SK-N-SH treated with all-trans-retinoic acid at 6 μM for 48 hours (cell line): ENCODE results near the gene ARHGAP45.

Experiments
- ATAC-seq: fragments of 200-7000 bp; cut with Tn5 transposase; 3 replicates; pipeline ENCODE4 v1.9.1; 2020; ENCODE audit warnings: mild to moderate bottlenecking, moderate library complexity
- ARNTL ChIP-seq: fragments of 450-650 bp; formaldehyde crosslinking; IDR thresholded peaks from 2 replicates; pipeline ENCODE4 v1.5.0; 2020; ENCODE audit warnings: low read depth, mild to moderate bottlenecking, moderate library complexity, borderline replicate concordance
- CREB5 ChIP-seq: fragments of 250-450 bp; sonication (Bioruptor Pico); IDR thresholded peaks from 2 replicates; pipeline ENCODE4 v1.5.1; 2020; ENCODE audit warnings: low read depth, mild to moderate bottlenecking, moderate library complexity
- CSDC2 ChIP-seq: fragments of 250-450 bp; sonication (Bioruptor Pico); IDR thresholded peaks from 2 replicates; pipeline ENCODE4 v1.5.0; 2020; ENCODE audit warnings: mild to moderate bottlenecking, moderate library complexity
- ESRRG ChIP-seq: fragments of 250-450 bp; sonication (Bioruptor Pico); IDR thresholded peaks from 2 replicates; pipeline ENCODE4 v1.6.1; 2021; ENCODE audit warnings: mild to moderate bottlenecking
- GLIS3 ChIP-seq: fragments of 250-450 bp; sonication (Bioruptor Pico); IDR thresholded peaks from 2 replicates; pipeline ENCODE4 v1.5.0; 2020; ENCODE audit warnings: mild to moderate bottlenecking, moderate library complexity
- ISL1 ChIP-seq: fragments of 250-450 bp; sonication (Bioruptor Pico); IDR thresholded peaks from 2 replicates; pipeline ENCODE4 v2.1.2; 2022; ENCODE audit warnings: mild to moderate bottlenecking, moderate library complexity
- OSR1 ChIP-seq: fragments of 250-450 bp; sonication (Bioruptor Pico); IDR thresholded peaks from 2 replicates; pipeline ENCODE4 v1.8.0; 2022; ENCODE audit warnings: moderate library complexity, mild to moderate bottlenecking, inconsistent platforms
- PATZ1 ChIP-seq: fragments of 250-450 bp; sonication (Bioruptor Pico); IDR thresholded peaks from 2 replicates; pipeline ENCODE4 v1.8.0; 2020; ENCODE audit warnings: mild to moderate bottlenecking, moderate library complexity, borderline replicate concordance
- PPARA ChIP-seq: fragments of 250-450 bp; sonication (Bioruptor Pico); IDR thresholded peaks from 2 replicates; pipeline ENCODE4 v1.5.0; 2020; ENCODE audit warnings: mild to moderate bottlenecking, borderline replicate concordance
- RARB ChIP-seq: fragments of 250-450 bp; sonication (Bioruptor Pico); IDR thresholded peaks from 2 replicates; pipeline ENCODE4 v1.8.0; 2021; ENCODE audit warnings: mild to moderate bottlenecking, moderate library complexity
- SNAI2 ChIP-seq: fragments of 250-450 bp; sonication (Bioruptor Pico); IDR thresholded peaks from 2 replicates; pipeline ENCODE4 v1.5.0; 2020; ENCODE audit warnings: mild to moderate bottlenecking, moderate library complexity
- TCF4 ChIP-seq: fragments of 250-450 bp; sonication (Bioruptor Pico); IDR thresholded peaks from 2 replicates; pipeline ENCODE4 v1.8.0; 2021; ENCODE audit warnings: mild to moderate bottlenecking, moderate library complexity, borderline replicate concordance
- ZC3H10 ChIP-seq: fragments of 250-450 bp; sonication (Bioruptor Pico); IDR thresholded peaks from 2 replicates; pipeline ENCODE4 v1.5.1; 2021; ENCODE audit warnings: mild to moderate bottlenecking, moderate library complexity
- ZFP3 ChIP-seq: fragments of 250-450 bp; sonication (Bioruptor Pico); IDR thresholded peaks from 2 replicates; pipeline ENCODE4 v1.5.0; 2020; ENCODE audit warnings: mild to moderate bottlenecking, moderate library complexity
- ZNF565 ChIP-seq: fragments of 450-650 bp; formaldehyde crosslinking; conservative IDR thresholded peaks from 2 replicates; pipeline ENCODE4 v1.5.0; 2020; ENCODE audit warnings: low read depth, mild to moderate bottlenecking, moderate library complexity
- TF ChIP-seq, protein P1 (sequence below): fragments of 250-450 bp; sonication (Bioruptor Pico); IDR thresholded peaks from 2 replicates; pipeline ENCODE4 v1.5.0; 2020; ENCODE audit warnings: mild to moderate bottlenecking, moderate library complexity
- TF ChIP-seq, protein P2 (sequence below): fragments of 250-450 bp; sonication (Bioruptor Pico); IDR thresholded peaks from 2 replicates; pipeline ENCODE4 v1.8.0; 2021; ENCODE audit warnings: low read depth, mild to moderate bottlenecking, moderate library complexity, borderline replicate concordance

The ARHGAP45 gene

GRCh38 chr19:1090731-1091543 is 24.0 kb downstream of the ARHGAP45 start:
- no peak for TF ChIP-seq CREB5
- TF ChIP-seq, protein P1, sequence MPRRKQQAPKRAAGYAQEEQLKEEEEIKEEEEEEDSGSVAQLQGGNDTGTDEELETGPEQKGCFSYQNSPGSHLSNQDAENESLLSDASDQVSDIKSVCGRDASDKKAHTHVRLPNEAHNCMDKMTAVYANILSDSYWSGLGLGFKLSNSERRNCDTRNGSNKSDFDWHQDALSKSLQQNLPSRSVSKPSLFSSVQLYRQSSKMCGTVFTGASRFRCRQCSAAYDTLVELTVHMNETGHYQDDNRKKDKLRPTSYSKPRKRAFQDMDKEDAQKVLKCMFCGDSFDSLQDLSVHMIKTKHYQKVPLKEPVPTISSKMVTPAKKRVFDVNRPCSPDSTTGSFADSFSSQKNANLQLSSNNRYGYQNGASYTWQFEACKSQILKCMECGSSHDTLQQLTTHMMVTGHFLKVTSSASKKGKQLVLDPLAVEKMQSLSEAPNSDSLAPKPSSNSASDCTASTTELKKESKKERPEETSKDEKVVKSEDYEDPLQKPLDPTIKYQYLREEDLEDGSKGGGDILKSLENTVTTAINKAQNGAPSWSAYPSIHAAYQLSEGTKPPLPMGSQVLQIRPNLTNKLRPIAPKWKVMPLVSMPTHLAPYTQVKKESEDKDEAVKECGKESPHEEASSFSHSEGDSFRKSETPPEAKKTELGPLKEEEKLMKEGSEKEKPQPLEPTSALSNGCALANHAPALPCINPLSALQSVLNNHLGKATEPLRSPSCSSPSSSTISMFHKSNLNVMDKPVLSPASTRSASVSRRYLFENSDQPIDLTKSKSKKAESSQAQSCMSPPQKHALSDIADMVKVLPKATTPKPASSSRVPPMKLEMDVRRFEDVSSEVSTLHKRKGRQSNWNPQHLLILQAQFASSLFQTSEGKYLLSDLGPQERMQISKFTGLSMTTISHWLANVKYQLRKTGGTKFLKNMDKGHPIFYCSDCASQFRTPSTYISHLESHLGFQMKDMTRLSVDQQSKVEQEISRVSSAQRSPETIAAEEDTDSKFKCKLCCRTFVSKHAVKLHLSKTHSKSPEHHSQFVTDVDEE (CRISPR knock-in tag) = no peak
- ATAC-seq = no peak

DNA sequence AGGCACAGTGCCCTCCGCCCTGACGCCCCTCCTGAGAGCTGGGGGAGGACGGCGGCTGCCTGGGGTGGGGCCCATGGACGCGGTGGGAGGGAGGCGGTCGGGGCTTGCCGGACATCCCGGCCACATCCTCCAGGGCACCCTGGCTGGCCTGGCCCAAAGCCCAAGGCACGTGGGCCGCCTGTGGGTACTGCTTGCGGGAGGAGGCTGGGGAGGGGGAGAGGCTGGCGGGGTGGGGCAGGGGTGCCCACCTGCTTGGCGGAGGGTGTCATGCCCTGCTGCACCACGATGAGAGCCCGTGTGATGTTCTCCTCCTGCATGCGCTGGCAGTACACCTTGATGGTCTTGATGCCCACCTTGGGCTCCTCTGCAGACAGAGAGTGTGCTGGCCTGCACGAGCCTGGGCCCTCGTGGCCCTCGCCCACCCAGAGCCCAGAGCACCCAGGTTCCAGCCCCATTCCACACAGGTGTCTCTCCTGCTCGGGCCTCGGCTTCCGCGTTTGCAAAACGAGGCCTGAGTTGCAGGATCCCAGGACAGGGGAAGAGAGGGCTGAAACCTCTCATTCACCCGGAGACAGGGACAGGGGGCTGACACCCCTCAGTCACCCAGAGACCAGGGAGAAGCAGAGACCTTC is 24.7 kb downstream of the ARHGAP45 start:
- ATAC-seq = no peak
- TF ChIP-seq CSDC2 (CRISPR knock-in tag) (no peak), PATZ1 (CRISPR knock-in tag) (no peak), TCF4 (CRISPR knock-in tag) (no peak), SNAI2 (CRISPR knock-in tag) (no peak), ARNTL (CRISPR knock-in tag) (no peak), ZFP3 (CRISPR knock-in tag) (no peak), GLIS3 (no peak), ESRRG (CRISPR knock-in tag) (no peak), PPARA (no peak)
- TF ChIP-seq, protein P2, sequence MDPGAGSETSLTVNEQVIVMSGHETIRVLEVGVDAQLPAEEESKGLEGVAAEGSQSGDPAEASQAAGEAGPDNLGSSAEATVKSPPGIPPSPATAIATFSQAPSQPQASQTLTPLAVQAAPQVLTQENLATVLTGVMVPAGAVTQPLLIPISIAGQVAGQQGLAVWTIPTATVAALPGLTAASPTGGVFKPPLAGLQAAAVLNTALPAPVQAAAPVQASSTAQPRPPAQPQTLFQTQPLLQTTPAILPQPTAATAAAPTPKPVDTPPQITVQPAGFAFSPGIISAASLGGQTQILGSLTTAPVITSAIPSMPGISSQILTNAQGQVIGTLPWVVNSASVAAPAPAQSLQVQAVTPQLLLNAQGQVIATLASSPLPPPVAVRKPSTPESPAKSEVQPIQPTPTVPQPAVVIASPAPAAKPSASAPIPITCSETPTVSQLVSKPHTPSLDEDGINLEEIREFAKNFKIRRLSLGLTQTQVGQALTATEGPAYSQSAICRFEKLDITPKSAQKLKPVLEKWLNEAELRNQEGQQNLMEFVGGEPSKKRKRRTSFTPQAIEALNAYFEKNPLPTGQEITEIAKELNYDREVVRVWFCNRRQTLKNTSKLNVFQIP = no peak

- TF ChIP-seq ZNF565 = no peak
- no peak for TF ChIP-seq OSR1 (CRISPR knock-in tag)
- no peak for TF ChIP-seq SNAI2 (CRISPR knock-in tag)
- TF ChIP-seq TCF4 (CRISPR knock-in tag) = no peak
- no peak for TF ChIP-seq ARNTL (CRISPR knock-in tag)
- no peak for TF ChIP-seq ZFP3 (CRISPR knock-in tag)
- TF ChIP-seq CREB5 = no peak
- TF ChIP-seq CSDC2 (CRISPR knock-in tag) = no peak
- TF ChIP-seq, all 23 proteins: peak for 0
- ATAC-seq = no peak
Measured at GRCh38 chr19:1093330-1093729, 26.4 kb downstream of the ARHGAP45 start.

DNA sequence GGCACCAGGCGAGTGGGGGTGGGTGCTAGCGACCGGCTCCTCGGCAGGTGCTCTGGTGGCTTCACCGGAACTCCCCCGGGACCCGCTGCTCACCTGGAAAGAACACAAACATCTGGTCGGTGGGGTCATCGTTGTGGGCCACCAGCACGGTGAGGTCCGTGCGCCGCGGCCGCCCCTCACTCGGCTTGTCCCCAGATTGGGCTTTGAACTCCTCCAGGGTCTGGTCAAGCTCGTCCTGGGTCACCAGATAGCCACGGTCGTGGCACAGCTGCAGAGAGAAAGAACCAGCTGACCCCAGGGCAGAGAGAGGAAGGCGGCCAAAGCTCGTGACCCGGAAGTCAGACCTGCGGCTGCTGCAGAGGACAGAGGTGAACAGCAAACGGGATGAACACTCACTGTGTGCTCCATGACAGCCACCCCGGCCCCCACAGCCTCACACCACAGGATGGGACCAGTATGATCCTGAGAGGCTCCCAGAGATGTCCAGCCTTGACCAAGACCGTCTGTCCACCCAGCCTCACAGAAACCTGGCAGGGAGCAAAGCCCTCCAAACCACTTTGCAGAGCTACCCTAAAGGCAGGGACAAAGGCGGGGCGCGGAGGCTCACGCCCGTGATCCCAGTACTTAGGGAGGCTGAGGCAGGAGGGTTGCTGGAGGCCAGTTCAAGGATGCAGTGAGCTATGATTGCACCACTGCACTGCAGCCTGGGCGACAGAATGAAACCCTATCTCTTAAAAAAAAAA is 27.0 kb downstream of the ARHGAP45 start:
- no peak for ATAC-seq
- no peak for TF ChIP-seq TCF4 (CRISPR knock-in tag)
- no peak for TF ChIP-seq RARB
- TF ChIP-seq CREB5 = no peak
- no peak for TF ChIP-seq SNAI2 (CRISPR knock-in tag)
- TF ChIP-seq ZC3H10 = no peak
- TF ChIP-seq GLIS3 = no peak
- no peak for TF ChIP-seq OSR1 (CRISPR knock-in tag)
- no peak for TF ChIP-seq ISL1 (CRISPR knock-in tag)
- TF ChIP-seq, protein P2 = no peak
